ENCODE measurements around the gene LAIR2. TPM values are rescaled to one million over a fixed set of nuclear protein-coding genes. Genes with fewer than 3 reads are reported as not detected.

The LAIR2 gene
- total RNA-seq, 1 donor from 2014 or later, result not detected

GRCh38 chr19:54558339-54558738 is 55.7 kb downstream of the LAIR2 start:
- Histone ChIP-seq H3K4me1 (no peaks in the 10 kb centered on the region), H3K27me3 (ENCODE audit: low read depth) (peaks cover 55% of the 10 kb centered on the region), H3K36me3 (no peaks in the 10 kb centered on the region), H3K4me3 (no peak overlapping the region), H3K9me3 (replicated peaks) (no peaks in the 10 kb centered on the region), H3K27ac (replicated peaks) (no peak overlapping the region)
- TF ChIP-seq CTCF (IDR thresholded peaks at IDR 0.05; ENCODE audit: borderline replicate concordance), result no peak
- DNase-seq, result no peak
- intact Hi-C loops (cut with micrococcal nuclease), result no loop called here

Other genes starting within 250 kb of the LAIR2 start
- 5.7 TPM for gene LILRB5, start 245.6 kb upstream of the LAIR2 start, total RNA-seq
- 1.7 TPM for gene LILRB2, start 221.7 kb upstream of the LAIR2 start, total RNA-seq
- gene LILRA5, start 189.7 kb upstream of the LAIR2 start, total RNA-seq, result 0.66 TPM
- gene LILRA4, start 163.7 kb upstream of the LAIR2 start, total RNA-seq, result not detected
- gene LAIR1, start 137.9 kb upstream of the LAIR2 start, total RNA-seq, result 5.1 TPM
- 1.9 TPM for gene TTYH1, start 87.4 kb upstream of the LAIR2 start, total RNA-seq
- gene LENG8, start 53.6 kb upstream of the LAIR2 start, total RNA-seq, result 66.0 TPM
- 1.7 TPM for gene LENG9, start 39.1 kb upstream of the LAIR2 start, total RNA-seq
- 8.7 TPM for gene CDC42EP5, start 29.5 kb upstream of the LAIR2 start, total RNA-seq
- 1.6 TPM for gene LILRA2, start 71.0 kb downstream of the LAIR2 start, total RNA-seq
- 0.22 TPM for gene LILRA1, start 90.8 kb downstream of the LAIR2 start, total RNA-seq
- 1.5 TPM for gene LILRB1, start 127.7 kb downstream of the LAIR2 start, total RNA-seq
- 4.0 TPM for gene LILRB4, start 160.2 kb downstream of the LAIR2 start, total RNA-seq
- not detected for gene KIR3DL3, start 221.6 kb downstream of the LAIR2 start, total RNA-seq
- gene KIR2DL3, start 235.7 kb downstream of the LAIR2 start, total RNA-seq, result not detected

All from left ventricle myocardium inferior (tissue), 1 donor.